Caco-2 (cell line): ENCODE measurements around the gene CUTC. TPM values are rescaled to one million over a fixed set of nuclear protein-coding genes. Genes with fewer than 3 reads are reported as not detected.

Experiments
- BruUV-seq: library from RNA; stranded (reverse); fragments of 400-500 nt; replicated peaks from 2 replicates; lab custom pipeline; 2021; lab: Mats Ljungman, UMichigan
- CTCF ChIA-PET: fragments of 300-600 bp; sonication (Branson Sonifier 250); formaldehyde crosslinking; loops from one replicate; lab custom pipeline; 2022; ENCODE audit warnings: antibody characterized with exemption; lab: Charles Lee
- POLR2A ChIA-PET: fragments of 300-600 bp; sonication (Branson Sonifier 250); formaldehyde crosslinking; loops from one replicate; lab custom pipeline; 2022; ENCODE audit warnings: antibody characterized with exemption; lab: Charles Lee
- DNase-seq, 2 experiments: peaks; one replicate each; pipeline versions ENCODE4 v3.0.0 to v3.0.0-alpha.2; 2020 to 2022
- H3K27me3 ChIP-seq: replicated peaks from 2 replicates; pipeline ENCODE4 v1.6.0; 2011; ENCODE audit warnings: low read length; ENCODE audit not compliant: control insufficient read depth, insufficient read depth
- H3K36me3 ChIP-seq: 2 replicates; pipeline ENCODE4 v1.5.1; 2011; ENCODE audit warnings: low read length; ENCODE audit not compliant: control insufficient read depth, insufficient read depth
- H3K4me1 ChIP-seq: fragments of 250-450 bp; sonication (Bioruptor Pico); 2 replicates; pipeline ENCODE4 v1.5.1; 2020; ENCODE audit warnings: mild to moderate bottlenecking
- H3K4me3 ChIP-seq: 2 replicates; pipeline ENCODE4 v1.5.1; 2011; ENCODE audit warnings: low read depth, mild to moderate bottlenecking, control low read depth, low read length
- H3K9me3 ChIP-seq: fragments of 250-450 bp; sonication (Bioruptor Pico); 2 replicates; pipeline ENCODE4 v1.5.1; 2020; ENCODE audit warnings: mild to moderate bottlenecking, moderate library complexity
- H3K27ac Mint-ChIP-seq: one replicate; pipeline ENCODE4 v1.8.0; 2022; ENCODE audit warnings: mixed read lengths; ENCODE audit not compliant: unreplicated experiment
- H3K27me3 Mint-ChIP-seq: one replicate; pipeline ENCODE4 v1.8.0; 2022; ENCODE audit warnings: mixed read lengths; ENCODE audit not compliant: insufficient read depth, unreplicated experiment
- H3K36me3 Mint-ChIP-seq: one replicate; pipeline ENCODE4 v1.8.0; 2022; ENCODE audit warnings: mild to moderate bottlenecking, mixed read lengths; ENCODE audit not compliant: insufficient read depth, unreplicated experiment
- H3K4me1 Mint-ChIP-seq: one replicate; pipeline ENCODE4 v1.8.0; 2022; ENCODE audit warnings: low read depth, mixed read lengths; ENCODE audit not compliant: unreplicated experiment
- H3K4me3 Mint-ChIP-seq: one replicate; pipeline ENCODE4 v1.8.0; 2022; ENCODE audit warnings: mild to moderate bottlenecking, moderate library complexity, mixed read lengths; ENCODE audit not compliant: unreplicated experiment
- H3K9me3 Mint-ChIP-seq: one replicate; pipeline ENCODE4 v1.8.0; 2022; ENCODE audit warnings: mixed read lengths; ENCODE audit not compliant: unreplicated experiment
- intact Hi-C: fragments of 100-400 bp; cut with micrococcal nuclease; formaldehyde crosslinking; loops from one replicate; pipeline ENCODE4 v1.10.0; 2022; ENCODE audit not compliant: unreplicated experiment
- total RNA-seq: library from RNA; stranded (reverse); gene quantifications from 2 replicates; pipeline ENCODE4 v1.2.3, GENCODE V29; 2022
- TF ChIP-seq, protein P1 (sequence below), 2 experiments: fragments of 200-600 bp in 1 of 2; IDR thresholded peaks; 1 replicate in 1 of 2; 2 replicates in 1 of 2; pipeline versions ENCODE4 v1.5.1 to v1.8.0; 2011 to 2022; ENCODE audit warnings: antibody characterized with exemption in 1 of 2, control low read depth in 1 of 2, inconsistent platforms in 1 of 2, low read depth in 1 of 2, low read length in 1 of 2, mild to moderate bottlenecking in 1 of 2, moderate library complexity in 1 of 2; ENCODE audit not compliant: insufficient read depth in 1 of 2, severe bottlenecking in 1 of 2, unreplicated experiment in 1 of 2

Gene CUTC
- total RNA-seq, 1 experiment from 2014 or later = 30.1 TPM

DNA sequence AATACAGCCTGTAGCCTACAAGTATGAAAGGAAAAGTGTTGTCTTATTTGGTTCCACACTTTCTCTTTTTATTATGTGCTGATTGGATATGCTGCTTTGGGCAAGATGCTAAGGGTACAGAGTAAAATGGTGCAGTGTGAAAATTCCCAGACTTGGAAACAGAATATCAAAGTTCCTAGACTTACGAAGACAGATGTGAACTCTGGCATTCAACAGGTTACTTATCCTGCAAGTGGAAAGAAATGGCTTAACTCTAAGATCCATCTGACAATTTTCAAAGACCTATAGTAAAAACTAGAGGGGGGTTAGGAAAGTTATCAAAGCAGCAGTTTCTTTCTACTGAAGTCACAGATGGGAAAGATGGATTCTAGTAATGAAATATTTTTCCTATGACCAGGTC, 24.1 kb downstream of the CUTC start:
- intact Hi-C loops = no loop called here
- Mint-ChIP-seq H3K27me3 (no peaks in the 10 kb centered on the region), H3K9me3 (no peaks in the 10 kb centered on the region), H3K4me3 (no peak overlapping the region), H3K27ac (no peak overlapping the region), H3K36me3 (peaks cover 58% of the 10 kb centered on the region), H3K4me1 (peaks cover 3% of the 10 kb centered on the region)
- H3K4me3 ChIP-seq = no peak overlapping the region
- no peak for DNase-seq
- POLR2A ChIA-PET = no interaction called here
- H3K36me3 ChIP-seq = peaks cover 3% of the 10 kb centered on the region; the same call in 1 of the 2 replicates
- no peaks in the 10 kb centered on the region for H3K27me3 ChIP-seq
- TF ChIP-seq, protein P1, sequence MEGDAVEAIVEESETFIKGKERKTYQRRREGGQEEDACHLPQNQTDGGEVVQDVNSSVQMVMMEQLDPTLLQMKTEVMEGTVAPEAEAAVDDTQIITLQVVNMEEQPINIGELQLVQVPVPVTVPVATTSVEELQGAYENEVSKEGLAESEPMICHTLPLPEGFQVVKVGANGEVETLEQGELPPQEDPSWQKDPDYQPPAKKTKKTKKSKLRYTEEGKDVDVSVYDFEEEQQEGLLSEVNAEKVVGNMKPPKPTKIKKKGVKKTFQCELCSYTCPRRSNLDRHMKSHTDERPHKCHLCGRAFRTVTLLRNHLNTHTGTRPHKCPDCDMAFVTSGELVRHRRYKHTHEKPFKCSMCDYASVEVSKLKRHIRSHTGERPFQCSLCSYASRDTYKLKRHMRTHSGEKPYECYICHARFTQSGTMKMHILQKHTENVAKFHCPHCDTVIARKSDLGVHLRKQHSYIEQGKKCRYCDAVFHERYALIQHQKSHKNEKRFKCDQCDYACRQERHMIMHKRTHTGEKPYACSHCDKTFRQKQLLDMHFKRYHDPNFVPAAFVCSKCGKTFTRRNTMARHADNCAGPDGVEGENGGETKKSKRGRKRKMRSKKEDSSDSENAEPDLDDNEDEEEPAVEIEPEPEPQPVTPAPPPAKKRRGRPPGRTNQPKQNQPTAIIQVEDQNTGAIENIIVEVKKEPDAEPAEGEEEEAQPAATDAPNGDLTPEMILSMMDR (IDR thresholded peaks at IDR 0.05; ENCODE audit: insufficient read depth in 1 of 2, low read depth in 1 of 2, low read length in 1 of 2, severe bottlenecking in 1 of 2, unreplicated experiment in 1 of 2) = no peak
- BruUV-seq = no TSS peak
- CTCF ChIA-PET = interaction anchor here (0.7 kb wide), 1 partner anchor 98 kb away, joined by 3 read pairs; no protein-coding TSS in a partner anchor
- H3K9me3 ChIP-seq = no peaks in the 10 kb centered on the region
- no peaks in the 10 kb centered on the region for H3K4me1 ChIP-seq

DNA sequence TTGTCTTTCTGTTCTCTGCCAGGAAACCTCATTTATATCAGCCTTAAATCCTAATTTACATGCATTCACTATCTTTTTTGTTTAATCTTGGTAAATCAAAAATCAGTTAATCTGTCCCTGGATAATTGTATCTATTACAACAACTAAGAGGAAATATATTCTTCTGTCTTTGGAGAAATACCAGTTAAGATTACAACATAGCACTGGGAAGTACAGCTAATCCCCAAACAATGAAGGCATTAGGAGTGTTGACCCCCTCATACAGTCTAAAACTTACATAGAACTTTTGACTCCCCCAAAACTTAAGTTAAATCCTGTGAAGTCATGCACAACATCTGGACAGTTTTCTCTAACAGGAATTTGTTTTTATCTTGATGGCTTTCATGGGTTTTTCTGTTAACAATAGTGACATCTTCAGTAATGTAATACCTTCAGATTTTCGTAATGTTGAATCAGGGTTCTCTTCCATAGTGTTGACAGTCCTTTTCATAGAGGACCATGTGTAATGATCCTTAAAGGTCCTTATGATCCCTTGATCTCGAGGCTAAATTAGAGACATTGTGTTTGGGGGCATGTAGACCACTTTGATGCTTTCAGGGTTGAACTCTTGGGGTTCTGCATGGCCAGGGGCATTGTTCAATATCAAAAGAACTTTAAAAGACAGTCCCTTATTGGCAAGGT, 26.3 kb downstream of the CUTC start:
- Histone ChIP-seq H3K9me3 (no peaks in the 10 kb centered on the region; the same call in 1 of the 2 replicates), H3K4me1 (no peaks in the 10 kb centered on the region), H3K36me3 (peaks cover 3% of the 10 kb centered on the region; the same call in 1 of the 2 replicates), H3K4me3 (no peak overlapping the region), H3K27me3 (no peaks in the 10 kb centered on the region)
- intact Hi-C loops = no loop called here
- POLR2A ChIA-PET = no interaction called here
- no peak overlapping the region for H3K4me3 Mint-ChIP-seq
- peaks cover 7% of the 10 kb centered on the region for H3K4me1 Mint-ChIP-seq
- no peaks in the 10 kb centered on the region for H3K27me3 Mint-ChIP-seq
- DNase-seq = no peak
- H3K27ac Mint-ChIP-seq = no peak overlapping the region
- TF ChIP-seq, protein P1 (IDR thresholded peaks at IDR 0.05; ENCODE audit: insufficient read depth in 1 of 2, low read depth in 1 of 2, low read length in 1 of 2, severe bottlenecking in 1 of 2, unreplicated experiment in 1 of 2) = no peak
- no peaks in the 10 kb centered on the region for H3K9me3 Mint-ChIP-seq
- BruUV-seq = no TSS peak
- peaks cover 52% of the 10 kb centered on the region for H3K36me3 Mint-ChIP-seq
- CTCF ChIA-PET = no interaction called here

DNA sequence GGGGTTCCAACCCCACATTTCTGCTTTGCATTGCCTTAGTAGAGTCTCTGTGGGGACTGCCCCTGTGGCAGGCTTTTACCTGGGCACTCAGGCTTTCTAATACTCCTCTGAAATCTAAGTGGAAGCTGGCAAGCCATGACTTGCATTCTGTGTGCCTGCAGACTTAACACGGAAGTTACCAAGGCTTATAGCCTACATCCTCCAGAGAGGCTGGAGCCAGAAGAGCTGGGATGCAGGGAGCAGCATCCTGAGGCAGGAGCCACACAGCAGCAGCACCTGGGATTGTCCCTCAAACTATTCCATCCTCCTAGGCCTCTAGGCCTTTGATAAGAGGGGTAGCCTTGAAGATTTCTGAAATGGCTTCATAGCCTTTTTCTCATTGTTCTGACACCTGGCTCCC, 28.3 kb downstream of the CUTC start:
- POLR2A ChIA-PET = no interaction called here
- intact Hi-C loops = no loop called here
- CTCF ChIA-PET = no interaction called here

More for the DNA sequence above, 28.3 kb downstream of the CUTC start:
- Histone ChIP-seq H3K9me3 (no peaks in the 10 kb centered on the region; the same call in 1 of the 2 replicates), H3K36me3 (peaks cover 3% of the 10 kb centered on the region; the same call in 1 of the 2 replicates), H3K27me3 (no peaks in the 10 kb centered on the region), H3K4me1 (no peaks in the 10 kb centered on the region), H3K4me3 (no peak overlapping the region)
- Mint-ChIP-seq H3K36me3 (peaks cover 52% of the 10 kb centered on the region), H3K27me3 (no peaks in the 10 kb centered on the region), H3K4me3 (no peak overlapping the region), H3K4me1 (peaks cover 7% of the 10 kb centered on the region), H3K9me3 (no peaks in the 10 kb centered on the region), H3K27ac (no peak overlapping the region)
- DNase-seq = no peak
- TF ChIP-seq, protein P1 (IDR thresholded peaks at IDR 0.05; ENCODE audit: insufficient read depth in 1 of 2, low read depth in 1 of 2, low read length in 1 of 2, severe bottlenecking in 1 of 2, unreplicated experiment in 1 of 2) = no peak
- no TSS peak for BruUV-seq
